H9 (cell line): ENCODE results near the gene CD300E. TPM values are rescaled to one million over a fixed set of nuclear protein-coding genes. Genes with fewer than 3 reads are reported as not detected.
A peak's percentile ranks its signal among the peaks of the same experiment; 100 is the strongest.

Source experiments
- DNase-seq: peaks from one replicate; pipeline ENCODE4 v3.0.0-alpha.2; 2017
- H2AFZ ChIP-seq: one replicate; pipeline ENCODE4 v1.6.1; 2013; ENCODE audit warnings: mild to moderate bottlenecking, low read length, control low read depth, moderate library complexity
- H2AK5ac ChIP-seq: 2 replicates; pipeline ENCODE4 v1.6.1; 2013; ENCODE audit warnings: low read length, control low read depth, mixed read lengths; ENCODE audit not compliant: insufficient read length
- H2BK120ac ChIP-seq: one replicate; pipeline ENCODE4 v1.6.1; 2013; ENCODE audit warnings: low read depth, mild to moderate bottlenecking, low read length, control low read depth, inconsistent platforms; ENCODE audit not compliant: poor library complexity, severe bottlenecking
- H2BK12ac ChIP-seq: 2 replicates; pipeline ENCODE4 v1.6.1; 2013; ENCODE audit warnings: low read length, control low read depth, mixed read lengths, low read depth; ENCODE audit not compliant: insufficient read length
- H2BK15ac ChIP-seq: 2 replicates; pipeline ENCODE4 v1.6.1; 2013; ENCODE audit warnings: low read depth, low read length, control low read depth
- H2BK20ac ChIP-seq: one replicate; pipeline ENCODE4 v1.6.1; 2013; ENCODE audit warnings: low read depth, mild to moderate bottlenecking, low read length, control low read depth, inconsistent platforms; ENCODE audit not compliant: poor library complexity, severe bottlenecking
- H2BK5ac ChIP-seq: 2 replicates; pipeline ENCODE4 v1.6.1; 2013; ENCODE audit warnings: low read length, control low read depth, mixed read lengths; ENCODE audit not compliant: insufficient read length
- H3K14ac ChIP-seq: 2 replicates; pipeline ENCODE4 v1.6.1; 2013; ENCODE audit warnings: low read length, control low read depth; ENCODE audit not compliant: insufficient read depth
- H3K18ac ChIP-seq: 2 replicates; pipeline ENCODE4 v1.6.1; 2013; ENCODE audit warnings: low read depth, mild to moderate bottlenecking, mixed read lengths, low read length, control low read depth; ENCODE audit not compliant: insufficient read length
- H3K23ac ChIP-seq: 2 replicates; pipeline ENCODE4 v1.6.1; 2013; ENCODE audit warnings: low read length, control low read depth, mixed read lengths, low read depth; ENCODE audit not compliant: insufficient read length
- H3K23me2 ChIP-seq: 2 replicates; pipeline ENCODE4 v1.6.1; 2013; ENCODE audit warnings: low read depth, mild to moderate bottlenecking, mixed read lengths, low read length, control low read depth; ENCODE audit not compliant: insufficient read length, poor library complexity, severe bottlenecking
- H3K27ac ChIP-seq: 2 replicates; pipeline ENCODE4 v1.5.1; 2013; ENCODE audit warnings: low read length, control low read depth, mixed read lengths, low read depth; ENCODE audit not compliant: insufficient read length
- H3K27me3 ChIP-seq: 2 replicates; pipeline ENCODE4 v1.6.1; 2013; ENCODE audit warnings: low read length, control low read depth, inconsistent platforms; ENCODE audit not compliant: insufficient read depth
- H3K4ac ChIP-seq: 2 replicates; pipeline ENCODE4 v1.6.1; 2013; ENCODE audit warnings: low read depth, mild to moderate bottlenecking, control low read depth, inconsistent platforms, low read length, moderate library complexity
- H3K4me1 ChIP-seq: 2 replicates; pipeline ENCODE4 v1.6.1; 2013; ENCODE audit warnings: low read length, control low read depth, inconsistent platforms; ENCODE audit not compliant: insufficient read depth
- H3K4me2 ChIP-seq: 2 replicates; pipeline ENCODE4 v1.6.1; 2013; ENCODE audit warnings: low read length, control low read depth, mixed read lengths; ENCODE audit not compliant: insufficient read length, insufficient read depth
- H3K56ac ChIP-seq: 2 replicates; pipeline ENCODE4 v1.6.1; 2013; ENCODE audit warnings: low read depth, mild to moderate bottlenecking, mixed read lengths, low read length, control low read depth; ENCODE audit not compliant: insufficient read length
- H3K79me1 ChIP-seq: 2 replicates; pipeline ENCODE4 v1.6.1; 2013; ENCODE audit warnings: low read depth, mild to moderate bottlenecking, moderate library complexity, low read length, control low read depth, inconsistent platforms; ENCODE audit not compliant: insufficient read depth, poor library complexity, severe bottlenecking
- H3K79me2 ChIP-seq: 2 replicates; pipeline ENCODE4 v1.6.1; 2013; ENCODE audit warnings: low read length, control low read depth, inconsistent platforms; ENCODE audit not compliant: insufficient read depth
- H3K9ac ChIP-seq: 2 replicates; pipeline ENCODE4 v1.6.1; 2013; ENCODE audit warnings: low read length, control low read depth, mixed read lengths; ENCODE audit not compliant: insufficient read length; ENCODE audit errors: extremely low read depth
- H3K9me3 ChIP-seq: one replicate; pipeline ENCODE4 v1.6.1; 2013; ENCODE audit warnings: low read depth, low read length, inconsistent platforms; ENCODE audit not compliant: control insufficient read depth
- H3T11ph ChIP-seq: one replicate; pipeline ENCODE4 v1.6.1; 2013; ENCODE audit warnings: mild to moderate bottlenecking, low read length, control low read depth, inconsistent platforms
- H4K20me1 ChIP-seq: one replicate; pipeline ENCODE4 v1.6.1; 2013; ENCODE audit not compliant: control insufficient read depth, insufficient read length, insufficient read depth
- H4K5ac ChIP-seq: 2 replicates; pipeline ENCODE4 v1.6.1; 2013; ENCODE audit warnings: low read depth, mild to moderate bottlenecking, mixed read lengths, low read length, control low read depth; ENCODE audit not compliant: insufficient read length
- H4K8ac ChIP-seq: replicated peaks from 2 replicates; pipeline ENCODE4 v1.6.1; 2013; ENCODE audit warnings: low read length, control low read depth, mixed read lengths, low read depth; ENCODE audit not compliant: insufficient read length
- H4K91ac ChIP-seq: 2 replicates; pipeline ENCODE4 v1.6.1; 2013; ENCODE audit warnings: low read depth, mild to moderate bottlenecking, moderate library complexity, mixed read lengths, low read length, control low read depth; ENCODE audit not compliant: insufficient read length
- H3K27ac Mint-ChIP-seq, 3 experiments: 2 replicates in 2 of 3; 3 replicates in 1 of 3; pipeline ENCODE4 v1.8.0; 2020 to 2021; ENCODE audit warnings: mixed read lengths in 3 of 3, mild to moderate bottlenecking in 1 of 3, moderate library complexity in 1 of 3
- H3K27me3 Mint-ChIP-seq: 2 replicates; pipeline ENCODE4 v1.8.0; 2021; ENCODE audit warnings: low read depth, mild to moderate bottlenecking, moderate library complexity, mixed read lengths
- H3K36me3 Mint-ChIP-seq, 3 experiments: 2 replicates in 2 of 3; 3 replicates in 1 of 3; pipeline ENCODE4 v1.8.0; 2020 to 2021; ENCODE audit warnings: low read depth in 3 of 3, mixed read lengths in 3 of 3; ENCODE audit not compliant: insufficient read depth in 1 of 3
- H3K4me1 Mint-ChIP-seq, 2 experiments: 2 replicates each; pipeline ENCODE4 v1.8.0; 2020; ENCODE audit warnings: mixed read lengths in 2 of 2
- H3K4me3 Mint-ChIP-seq, 2 experiments: 2 replicates in 1 of 2; 3 replicates in 1 of 2; pipeline ENCODE4 v1.8.0; 2020 to 2021; ENCODE audit warnings: mild to moderate bottlenecking in 2 of 2, mixed read lengths in 2 of 2, moderate library complexity in 1 of 2
- H3K9me3 Mint-ChIP-seq, 2 experiments: 2 replicates in 1 of 2; 3 replicates in 1 of 2; pipeline ENCODE4 v1.8.0; 2020; ENCODE audit warnings: mild to moderate bottlenecking in 2 of 2, mixed read lengths in 2 of 2, moderate library complexity in 1 of 2
- CTCF ChIP-seq: fragments of 200-600 bp; sonication (generic); conservative IDR thresholded peaks from 3 replicates; pipeline ENCODE4 v1.8.0; 2021; ENCODE audit warnings: antibody characterized with exemption, mild to moderate bottlenecking
- WGBS: extraction: QIAGEN DNeasy Blood & Tissue Kit; methylation state at CpG from one replicate; pipeline ENCODE4 v1.1.7; 2013; ENCODE audit warnings: missing lambda C conversion rate, low lambda C conversion rate, mixed read lengths; ENCODE audit not compliant: insufficient read length; ENCODE audit errors: extremely low coverage; 5-methylcytosine and 5-hydroxymethylcytosine counted together
- total RNA-seq: library from RNA; stranded (reverse); gene quantifications from 2 replicates; pipeline ENCODE4 v1.2.1, GENCODE V29; 2021

Gene CD300E
- total RNA-seq, 1 experiment from 2014 or later: not detected

- H2BK120ac ChIP-seq: no peak overlapping the region
- H2BK20ac ChIP-seq: no peak overlapping the region
- no peak overlapping the region for H2AK5ac ChIP-seq
- no peak for DNase-seq
- H3K14ac ChIP-seq: 0 out of 2 replicates have a peak overlapping the region, but pooled peaks have one; percentile 6
- no peaks in the 10 kb centered on the region for H3K23me2 ChIP-seq
- WGBS: no CpG with 5 or more reads among the region's 13 CpGs
- no peaks in the 10 kb centered on the region for H4K20me1 ChIP-seq
- no peak overlapping the region for H3K9ac ChIP-seq
- no peak overlapping the region for H3K27ac ChIP-seq
- no peak for TF ChIP-seq CTCF
- H2BK5ac ChIP-seq: no peak overlapping the region
- H3K4me2 ChIP-seq: no peak overlapping the region
- H4K8ac ChIP-seq: no peak overlapping the region
- no peaks in the 10 kb centered on the region for H3K9me3 ChIP-seq
- H3K4ac ChIP-seq: no peak overlapping the region
- no peak overlapping the region for H2BK12ac ChIP-seq
- H3K23ac ChIP-seq: no peak overlapping the region
- peaks cover 11% of the 10 kb centered on the region for H3K27me3 Mint-ChIP-seq
- no peaks in the 10 kb centered on the region for H3K27me3 ChIP-seq
- H3K79me2 ChIP-seq: no peaks in the 10 kb centered on the region
- H3K27ac Mint-ChIP-seq: peak overlapping the region; percentile 24 to 92 (median 79); a peak in 3 of 7 replicates
- H4K5ac ChIP-seq: no peak overlapping the region
- H2BK15ac ChIP-seq: no peak overlapping the region
- peak overlapping the region; percentile 18 for H3K18ac ChIP-seq
- H3K79me1 ChIP-seq: no peaks in the 10 kb centered on the region
- H3T11ph ChIP-seq: no peak overlapping the region
- peaks cover 10% of the 10 kb centered on the region; the same call in 1 of the 2 replicates for H3K4me1 ChIP-seq
- H2AFZ ChIP-seq: no peak overlapping the region
- peak overlapping the region; percentile 2 to 26; a peak in 1 of 5 replicates for H3K4me3 Mint-ChIP-seq
- H3K4me1 Mint-ChIP-seq: peaks cover 43 to 59% of the 10 kb centered on the region in 2 experiments
- H3K9me3 Mint-ChIP-seq: no peaks in the 10 kb centered on the region
- H3K36me3 Mint-ChIP-seq: no peaks in the 10 kb centered on the region; a peak in 1 of 7 replicates
- H4K91ac ChIP-seq: no peak overlapping the region
- H3K56ac ChIP-seq: no peak overlapping the region
Observed at GRCh38 chr17:74635418-74635817, 11.9 kb upstream of the CD300E start.
